Skeletal muscle cell (primary cell): ENCODE measurements around the gene ZNHIT1.

ENCODE experiments used
- DNase-seq: peaks from one replicate; pipeline ENCODE4 v3.0.0-alpha.2; 2010; ENCODE audit warnings: low read depth
- H3K4me3 ChIP-seq: 2 replicates; pipeline ENCODE4 v1.5.1; 2011; ENCODE audit warnings: low read depth, mild to moderate bottlenecking, control low read depth, low read length, moderate library complexity

The ZNHIT1 gene

GRCh38 chr7:101217388-101218235 is at the start of gene ZNHIT1, which contains the start of gene PLOD3:
ZNHIT1 (plus strand) TSS chr7:101218165; CDS start chr7:101218196, 31 bp downstream.
PLOD3 (minus strand) TSS chr7:101217581; CDS start chr7:101217274, 307 bp downstream.
- DNase-seq = peak; percentile 91
- peak within 1 kb of the TSS; percentile 96 for H3K4me3 ChIP-seq

GRCh38 chr7:101168412-101169049 is 49.4 kb upstream of the ZNHIT1 start:
- DNase-seq = no peak
- H3K4me3 ChIP-seq = no peak overlapping the region

- H3K4me3 ChIP-seq = peak overlapping the region; percentile 20
- no peak for DNase-seq
Observed at GRCh38 chr7:101169110-101169837, 48.7 kb upstream of the ZNHIT1 start.

GRCh38 chr7:101169838-101170551 is 48.0 kb upstream of the ZNHIT1 start:
- DNase-seq = no peak
- peak overlapping the region; percentile 20 for H3K4me3 ChIP-seq

GRCh38 chr7:101170617-101171441 is 47.1 kb upstream of the ZNHIT1 start:
- no peak for DNase-seq
- H3K4me3 ChIP-seq = no peak overlapping the region

- DNase-seq = no peak
- H3K4me3 ChIP-seq = no peak overlapping the region
Observed at GRCh38 chr7:101171442-101171837, 46.5 kb upstream of the ZNHIT1 start.

- no peak for DNase-seq
- peak overlapping the region; percentile 16 for H3K4me3 ChIP-seq
Observed at GRCh38 chr7:101172005-101172853, 45.7 kb upstream of the ZNHIT1 start.

- DNase-seq = no peak
- H3K4me3 ChIP-seq = peak overlapping the region; percentile 27
Observed at GRCh38 chr7:101172854-101173751, 44.9 kb upstream of the ZNHIT1 start.

- DNase-seq = no peak
- peak overlapping the region; percentile 27 for H3K4me3 ChIP-seq
Observed at GRCh38 chr7:101173752-101174244, 44.2 kb upstream of the ZNHIT1 start.

- no peak overlapping the region for H3K4me3 ChIP-seq
- DNase-seq = no peak
Observed at GRCh38 chr7:101174322-101174854, 43.6 kb upstream of the ZNHIT1 start.

- DNase-seq = no peak
- H3K4me3 ChIP-seq = no peak overlapping the region
Observed at GRCh38 chr7:101175664-101176063, 42.3 kb upstream of the ZNHIT1 start.

GRCh38 chr7:101177644-101178043 is 40.3 kb upstream of the ZNHIT1 start:
- no peak overlapping the region for H3K4me3 ChIP-seq
- DNase-seq = no peak

GRCh38 chr7:101179117-101179516 is 38.8 kb upstream of the ZNHIT1 start:
- no peak for DNase-seq
- H3K4me3 ChIP-seq = no peak overlapping the region

GRCh38 chr7:101179713-101180112 is 38.3 kb upstream of the ZNHIT1 start:
- no peak overlapping the region for H3K4me3 ChIP-seq
- DNase-seq = no peak

GRCh38 chr7:101180130-101180755 is 37.7 kb upstream of the ZNHIT1 start, which contains the start of gene NAT16:
NAT16 (minus strand) TSS chr7:101180293; CDS start chr7:101174807, 5,486 bp downstream.
- H3K4me3 ChIP-seq = no peak within 1 kb of the TSS
- no peak for DNase-seq
